BJ (cell line): ENCODE measurements around the gene RAI1. TPM values are rescaled to one million over a fixed set of nuclear protein-coding genes. Genes with fewer than 3 reads are reported as not detected.
A peak's percentile ranks its signal among the peaks of the same experiment; 100 is the strongest.

Source experiments
- CTCF ChIA-PET: fragments of 350-600 bp; formaldehyde crosslinking; extraction: SDS; loops from one replicate; lab custom pipeline; 2021; ENCODE audit warnings: antibody characterized with exemption, inconsistent platforms; lab: Yijun Ruan, JAX
- POLR2A ChIA-PET: fragments of 300-600 bp; sonication (Branson Sonifier 250); formaldehyde crosslinking; extraction: SDS; loops from one replicate; lab custom pipeline; 2021; ENCODE audit warnings: antibody characterized with exemption; lab: Charles Lee
- DNase-seq: peaks from one replicate; pipeline ENCODE4 v3.0.0-alpha.2; 2011; ENCODE audit warnings: low read depth
- H3K27me3 ChIP-seq: 2 replicates; pipeline ENCODE4 v1.6.0; 2011; ENCODE audit warnings: low read length; ENCODE audit not compliant: control insufficient read depth, insufficient read depth
- H3K36me3 ChIP-seq: 2 replicates; pipeline ENCODE4 v1.5.1; 2011; ENCODE audit warnings: low read length; ENCODE audit not compliant: control insufficient read depth, insufficient read depth
- H3K4me3 ChIP-seq: 2 replicates; pipeline ENCODE4 v1.5.1; 2011; ENCODE audit warnings: low read depth, mild to moderate bottlenecking, control low read depth, low read length
- polyA plus RNA-seq: library from polyadenylated mRNA; depleted of rRNA; stranded (reverse); fragments of >200 nt; gene quantifications from 2 replicates; pipeline ENCODE4 v1.2.3, GENCODE V29; 2011
- TF ChIP-seq, protein P1 (sequence below): IDR thresholded peaks from 2 replicates; pipeline ENCODE4 v1.5.1; 2011; ENCODE audit warnings: low read depth, mild to moderate bottlenecking, control low read depth, inconsistent platforms, low read length, moderate library complexity; ENCODE audit not compliant: insufficient read depth

RAI1 gene
- polyA plus RNA-seq, 1 experiment = 2.4 TPM

GRCh38 chr17:17706140-17707060 is 25.1 kb downstream of the RAI1 start:
- CTCF ChIA-PET = interaction anchor here (0.7 to 1.4 kb wide), 4 partner anchors 13 to 169 kb away, joined by 3 read pairs; no protein-coding TSS in a partner anchor
- POLR2A ChIA-PET = no interaction called here
- TF ChIP-seq, protein P1, sequence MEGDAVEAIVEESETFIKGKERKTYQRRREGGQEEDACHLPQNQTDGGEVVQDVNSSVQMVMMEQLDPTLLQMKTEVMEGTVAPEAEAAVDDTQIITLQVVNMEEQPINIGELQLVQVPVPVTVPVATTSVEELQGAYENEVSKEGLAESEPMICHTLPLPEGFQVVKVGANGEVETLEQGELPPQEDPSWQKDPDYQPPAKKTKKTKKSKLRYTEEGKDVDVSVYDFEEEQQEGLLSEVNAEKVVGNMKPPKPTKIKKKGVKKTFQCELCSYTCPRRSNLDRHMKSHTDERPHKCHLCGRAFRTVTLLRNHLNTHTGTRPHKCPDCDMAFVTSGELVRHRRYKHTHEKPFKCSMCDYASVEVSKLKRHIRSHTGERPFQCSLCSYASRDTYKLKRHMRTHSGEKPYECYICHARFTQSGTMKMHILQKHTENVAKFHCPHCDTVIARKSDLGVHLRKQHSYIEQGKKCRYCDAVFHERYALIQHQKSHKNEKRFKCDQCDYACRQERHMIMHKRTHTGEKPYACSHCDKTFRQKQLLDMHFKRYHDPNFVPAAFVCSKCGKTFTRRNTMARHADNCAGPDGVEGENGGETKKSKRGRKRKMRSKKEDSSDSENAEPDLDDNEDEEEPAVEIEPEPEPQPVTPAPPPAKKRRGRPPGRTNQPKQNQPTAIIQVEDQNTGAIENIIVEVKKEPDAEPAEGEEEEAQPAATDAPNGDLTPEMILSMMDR = peak; percentile 21; the same call in 1 of the 2 replicates
- no peak for DNase-seq
- Histone ChIP-seq H3K4me3 (no peak overlapping the region), H3K36me3 (peaks cover 8% of the 10 kb centered on the region), H3K27me3 (no peaks in the 10 kb centered on the region)

DNA sequence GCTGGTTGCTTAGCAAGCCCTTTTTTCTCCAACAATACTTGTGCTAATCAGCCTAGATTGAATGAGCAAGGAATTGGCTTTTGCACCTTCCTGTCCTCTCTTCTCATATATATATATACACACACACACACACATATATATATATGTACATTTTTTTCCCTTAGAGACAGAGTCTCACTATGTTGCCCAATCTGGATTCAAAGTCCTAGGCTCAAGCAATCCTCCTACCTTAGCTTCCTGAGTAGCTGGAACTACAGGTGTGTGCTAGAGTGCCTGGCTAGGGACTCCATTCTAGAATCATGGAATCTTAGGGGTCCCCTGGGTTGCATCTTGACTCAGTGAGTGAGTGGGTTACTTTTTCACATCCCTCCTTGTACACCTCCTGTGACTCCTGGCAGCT is 27.0 kb downstream of the RAI1 start:
- Histone ChIP-seq H3K4me3 (no peak overlapping the region), H3K27me3 (no peaks in the 10 kb centered on the region), H3K36me3 (peaks cover 7% of the 10 kb centered on the region)
- DNase-seq = no peak
- TF ChIP-seq, protein P1 = no peak
- CTCF ChIA-PET = interaction anchor here (2.4 kb wide), 1 partner anchor 15 kb away, joined by 5 read pairs; no protein-coding TSS in a partner anchor
- POLR2A ChIA-PET = no interaction called here

DNA sequence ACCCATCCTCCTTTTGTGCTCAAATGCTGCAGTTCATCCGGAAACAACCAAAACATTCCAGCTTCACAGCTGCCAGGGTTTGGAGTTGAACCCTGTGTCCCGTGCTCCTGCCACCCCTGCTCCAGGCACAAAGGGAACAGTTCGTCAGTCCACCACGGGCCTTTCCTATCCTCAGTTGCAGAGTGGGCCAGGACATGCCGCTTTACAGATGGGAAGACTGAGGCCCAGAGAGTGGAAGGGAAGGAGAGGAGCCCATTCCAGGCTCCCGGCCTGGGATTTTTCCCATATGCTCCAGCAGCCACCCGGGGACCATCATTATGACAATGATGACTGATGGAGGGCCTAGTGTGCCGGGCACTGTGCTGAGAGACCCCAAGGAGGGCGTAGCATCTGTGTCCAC is 27.6 kb downstream of the RAI1 start:
- Histone ChIP-seq H3K36me3 (peaks cover 6% of the 10 kb centered on the region), H3K4me3 (no peak overlapping the region), H3K27me3 (no peaks in the 10 kb centered on the region)
- CTCF ChIA-PET = interaction anchor here (2.4 kb wide), 1 partner anchor 16 kb away, joined by 5 read pairs; no protein-coding TSS in a partner anchor
- TF ChIP-seq, protein P1 = no peak
- POLR2A ChIA-PET = no interaction called here
- DNase-seq = no peak

GRCh38 chr17:17709815-17710321 is 28.6 kb downstream of the RAI1 start:
- H3K36me3 ChIP-seq = peaks cover 3% of the 10 kb centered on the region; the same call in 1 of the 2 replicates
- ChIA-PET CTCF (interaction anchor here (1.1 kb wide), 1 partner anchor 39 kb away, joined by 5 read pairs; no protein-coding TSS in a partner anchor), POLR2A (no interaction called here)
- H3K27me3 ChIP-seq = no peaks in the 10 kb centered on the region
- TF ChIP-seq, protein P1 = no peak
- H3K4me3 ChIP-seq = no peak overlapping the region
- no peak for DNase-seq

GRCh38 chr17:17710355-17710727 is 29.1 kb downstream of the RAI1 start:
- Histone ChIP-seq H3K36me3 (0 out of 2 replicates have a peak, but pooled peaks cover 1% of the 10 kb centered on the region), H3K27me3 (no peaks in the 10 kb centered on the region), H3K4me3 (no peak overlapping the region)
- no peak for DNase-seq
- ChIA-PET POLR2A (no interaction called here), CTCF (interaction anchor here (1.1 kb wide), 1 partner anchor 39 kb away, joined by 5 read pairs; no protein-coding TSS in a partner anchor)
- TF ChIP-seq, protein P1 = no peak
